Measurements from ENCODE around the gene NR1I3. TPM values are rescaled to one million over a fixed set of nuclear protein-coding genes. Genes with fewer than 3 reads are reported as not detected.

Gene NR1I3
- total RNA-seq, 1 donor from 2014 or later = not detected

DNA sequence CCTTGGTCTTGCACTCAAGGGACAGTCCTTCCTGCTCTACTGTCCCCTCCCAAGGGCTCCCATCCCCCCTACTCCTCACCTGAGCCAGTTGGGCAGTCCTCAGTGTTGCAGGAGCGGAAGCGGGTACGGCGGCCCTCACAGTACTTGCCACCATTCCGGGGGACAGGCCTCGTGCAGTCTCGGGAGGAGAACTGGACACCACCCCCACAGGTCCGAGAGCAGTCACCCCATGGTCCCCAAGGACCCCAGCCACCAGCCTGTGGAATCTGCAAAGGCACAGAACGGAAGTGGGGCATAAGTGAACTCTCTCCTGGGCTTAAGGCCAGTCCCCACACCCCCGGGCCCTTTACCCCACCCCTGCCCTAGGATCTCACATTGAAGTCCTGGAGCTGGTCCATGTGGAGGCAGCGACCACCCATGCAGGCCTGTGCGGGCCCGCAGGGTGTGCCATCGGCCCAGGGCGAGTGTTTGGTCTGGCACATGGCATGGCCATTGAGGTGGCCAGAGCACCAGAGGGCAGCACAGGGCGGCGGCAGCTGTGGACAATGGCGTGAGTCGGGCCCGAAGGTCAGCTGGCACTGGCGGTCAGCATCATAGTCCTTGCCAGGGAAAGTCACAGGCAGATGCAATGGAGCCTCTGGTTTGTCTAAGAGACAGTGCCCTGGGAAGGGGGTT lies 44.3 kb downstream of the NR1I3 start:
- H3K27me3 ChIP-seq = no peaks in the 10 kb centered on the region
- no peak overlapping the region for H3K4me3 ChIP-seq
- Mint-ChIP-seq H3K36me3 (no peaks in the 10 kb centered on the region), H3K27me3 (ENCODE audit: insufficient read depth, low read depth) (peaks cover 15% of the 10 kb centered on the region), H3K27ac (no peak overlapping the region), H3K4me3 (no peak overlapping the region), H3K9me3 (no peaks in the 10 kb centered on the region), H3K4me1 (peaks cover 35% of the 10 kb centered on the region)
- no peak for TF ChIP-seq EZH2phosphoT487 (IDR thresholded peaks at IDR 0.05)
- no peak for TF ChIP-seq EZH2 (IDR thresholded peaks at IDR 0.05)
- TF ChIP-seq, protein P1, sequence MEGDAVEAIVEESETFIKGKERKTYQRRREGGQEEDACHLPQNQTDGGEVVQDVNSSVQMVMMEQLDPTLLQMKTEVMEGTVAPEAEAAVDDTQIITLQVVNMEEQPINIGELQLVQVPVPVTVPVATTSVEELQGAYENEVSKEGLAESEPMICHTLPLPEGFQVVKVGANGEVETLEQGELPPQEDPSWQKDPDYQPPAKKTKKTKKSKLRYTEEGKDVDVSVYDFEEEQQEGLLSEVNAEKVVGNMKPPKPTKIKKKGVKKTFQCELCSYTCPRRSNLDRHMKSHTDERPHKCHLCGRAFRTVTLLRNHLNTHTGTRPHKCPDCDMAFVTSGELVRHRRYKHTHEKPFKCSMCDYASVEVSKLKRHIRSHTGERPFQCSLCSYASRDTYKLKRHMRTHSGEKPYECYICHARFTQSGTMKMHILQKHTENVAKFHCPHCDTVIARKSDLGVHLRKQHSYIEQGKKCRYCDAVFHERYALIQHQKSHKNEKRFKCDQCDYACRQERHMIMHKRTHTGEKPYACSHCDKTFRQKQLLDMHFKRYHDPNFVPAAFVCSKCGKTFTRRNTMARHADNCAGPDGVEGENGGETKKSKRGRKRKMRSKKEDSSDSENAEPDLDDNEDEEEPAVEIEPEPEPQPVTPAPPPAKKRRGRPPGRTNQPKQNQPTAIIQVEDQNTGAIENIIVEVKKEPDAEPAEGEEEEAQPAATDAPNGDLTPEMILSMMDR (IDR thresholded peaks at IDR 0.05) = no peak
- no peaks in the 10 kb centered on the region for H3K79me2 ChIP-seq (ENCODE audit: low read depth)
- no peak overlapping the region for H2AFZ ChIP-seq (replicated peaks)
- DNase-seq (ENCODE audit: low spot score) = no peak
- no peaks in the 10 kb centered on the region for H3K9me3 ChIP-seq (ENCODE audit: low read depth)
- H3K4me2 ChIP-seq = no peak overlapping the region
- H3K9ac ChIP-seq = no peak overlapping the region
- peaks cover 14% of the 10 kb centered on the region for H3F3A ChIP-seq (ENCODE audit: low read depth)
- no peaks in the 10 kb centered on the region for H3K36me3 ChIP-seq
- no peaks in the 10 kb centered on the region for H4K20me1 ChIP-seq (ENCODE audit: low read depth)
- no peak overlapping the region for H3K27ac ChIP-seq
- H3K4me1 ChIP-seq = peaks cover 26% of the 10 kb centered on the region

DNA sequence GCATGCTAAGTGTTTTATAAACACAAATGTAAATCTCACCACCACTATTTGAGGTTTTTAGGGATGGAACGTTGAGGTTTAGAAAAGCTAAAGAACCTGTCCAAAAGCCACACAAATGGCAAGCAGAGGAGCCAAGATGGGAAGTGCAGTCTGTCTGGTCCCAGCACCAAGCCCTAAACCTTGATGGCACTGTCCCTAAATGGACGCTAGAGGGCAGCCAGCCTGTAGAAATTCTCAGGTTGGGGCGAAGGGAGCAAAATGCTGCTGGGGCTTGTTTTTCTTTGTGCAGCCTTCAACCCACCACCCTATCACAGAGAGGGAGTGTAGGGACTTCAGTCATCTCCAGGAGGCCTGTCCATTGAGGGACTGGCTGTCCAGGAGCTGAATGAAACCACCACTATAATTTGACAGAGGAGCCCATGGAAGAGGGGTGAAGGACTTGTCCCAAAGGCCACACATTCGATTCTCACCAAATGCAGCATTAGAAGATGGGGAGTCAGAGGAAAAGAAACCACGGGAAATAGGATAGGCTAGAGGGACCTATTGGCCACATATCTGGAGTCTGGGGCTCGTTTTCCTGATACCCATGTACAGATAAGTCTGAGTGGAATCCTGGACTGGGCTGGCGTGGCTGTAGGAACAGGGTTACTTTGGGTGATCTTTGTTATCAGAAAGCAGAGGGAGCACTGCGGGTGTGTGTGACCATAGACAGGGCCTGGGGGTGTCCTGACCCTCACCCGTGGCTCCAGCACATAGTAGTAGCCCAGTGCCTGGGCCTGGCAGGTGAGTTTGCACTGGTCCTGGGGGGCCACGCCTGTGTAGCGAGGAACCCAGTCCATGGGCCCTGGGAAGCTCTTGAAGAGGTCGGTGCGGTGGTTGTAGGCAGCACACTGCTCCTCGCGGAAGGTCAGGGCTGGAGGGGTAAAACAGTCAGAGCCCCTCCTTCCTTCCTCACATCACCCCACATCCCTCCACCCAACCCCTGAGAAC lies 45.2 kb downstream of the NR1I3 start:
- Histone ChIP-seq H3K4me3 (no peak overlapping the region), H3K9me3 (ENCODE audit: low read depth) (no peaks in the 10 kb centered on the region), H4K20me1 (ENCODE audit: low read depth) (no peaks in the 10 kb centered on the region), H3K4me1 (peaks cover 17% of the 10 kb centered on the region), H3K27me3 (no peaks in the 10 kb centered on the region), H3K79me2 (ENCODE audit: low read depth) (no peaks in the 10 kb centered on the region), H3K36me3 (no peaks in the 10 kb centered on the region), H3K9ac (no peak overlapping the region), H3K27ac (no peak overlapping the region), H3F3A (ENCODE audit: low read depth) (peaks cover 5% of the 10 kb centered on the region), H2AFZ (replicated peaks) (peak overlapping the region; percentile 35), H3K4me2 (no peak overlapping the region)
- H3K4me3 Mint-ChIP-seq = no peak overlapping the region
- H3K27me3 Mint-ChIP-seq (ENCODE audit: insufficient read depth, low read depth) = peaks cover 18% of the 10 kb centered on the region
- peak; percentile 81 for DNase-seq (ENCODE audit: low spot score)
- TF ChIP-seq EZH2phosphoT487 (IDR thresholded peaks at IDR 0.05) = no peak
- TF ChIP-seq, protein P1 (IDR thresholded peaks at IDR 0.05) = peak; percentile 88
- no peaks in the 10 kb centered on the region for H3K9me3 Mint-ChIP-seq
- H3K36me3 Mint-ChIP-seq = no peaks in the 10 kb centered on the region
- H3K27ac Mint-ChIP-seq = peak overlapping the region; percentile 72
- H3K4me1 Mint-ChIP-seq = peaks cover 25% of the 10 kb centered on the region

DNA sequence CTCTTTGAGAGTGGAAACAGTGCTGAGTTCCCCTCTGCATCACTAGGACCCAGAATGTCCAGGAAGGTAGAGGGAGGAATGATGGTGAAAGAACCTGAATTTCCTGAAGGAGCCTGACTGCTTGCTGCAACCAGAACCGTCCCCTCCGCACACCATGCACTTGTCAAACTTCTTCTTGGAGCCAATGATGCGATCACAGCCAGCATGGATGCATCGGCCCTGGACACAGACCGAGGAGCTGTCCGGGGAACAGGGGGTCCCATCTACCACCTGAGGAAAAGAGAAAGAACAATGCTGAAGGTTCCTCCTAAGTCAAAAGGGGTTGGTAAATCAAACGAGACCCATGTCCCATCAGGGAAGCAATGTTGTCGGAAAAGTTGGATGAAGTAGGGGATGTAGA lies 46.0 kb downstream of the NR1I3 start:
- H3K9me3 Mint-ChIP-seq = no peaks in the 10 kb centered on the region
- no peaks in the 10 kb centered on the region for H3F3A ChIP-seq (ENCODE audit: low read depth)
- peaks cover 18% of the 10 kb centered on the region for H3K27me3 Mint-ChIP-seq (ENCODE audit: insufficient read depth, low read depth)
- H2AFZ ChIP-seq (replicated peaks) = no peak overlapping the region
- H3K79me2 ChIP-seq (ENCODE audit: low read depth) = no peaks in the 10 kb centered on the region
- no peak for DNase-seq (ENCODE audit: low spot score)
- no peaks in the 10 kb centered on the region for H3K9me3 ChIP-seq (ENCODE audit: low read depth)
- no peak overlapping the region for H3K27ac ChIP-seq
- no peak overlapping the region for H3K4me2 ChIP-seq
- TF ChIP-seq EZH2phosphoT487 (IDR thresholded peaks at IDR 0.05) (no peak), EZH2 (IDR thresholded peaks at IDR 0.05) (no peak)
- TF ChIP-seq, protein P1 (IDR thresholded peaks at IDR 0.05) = no peak
- H3K4me3 Mint-ChIP-seq = no peak overlapping the region
- peak overlapping the region; percentile 81 for H3K27ac Mint-ChIP-seq
- no peak overlapping the region for H3K9ac ChIP-seq
- peaks cover 9% of the 10 kb centered on the region for H3K4me1 ChIP-seq
- H3K27me3 ChIP-seq = no peaks in the 10 kb centered on the region
- H3K36me3 ChIP-seq = no peaks in the 10 kb centered on the region
- no peak overlapping the region for H3K4me3 ChIP-seq
- H4K20me1 ChIP-seq (ENCODE audit: low read depth) = no peaks in the 10 kb centered on the region
- H3K4me1 Mint-ChIP-seq = peaks cover 17% of the 10 kb centered on the region
- no peaks in the 10 kb centered on the region for H3K36me3 Mint-ChIP-seq

Data from neural progenitor cell (in vitro differentiated cells).